Transverse colon (tissue), 4 donors: ENCODE results near the gene TUT1. TPM values are rescaled to one million over a fixed set of nuclear protein-coding genes. Genes with fewer than 3 reads are reported as not detected.

Experiments
- DNase-seq: peaks from one replicate; pipeline ENCODE4 v3.0.0-alpha.2; 2019
- H3K27ac ChIP-seq, 4 donors: fragments of 200-600 bp; sonication (generic); 2 replicates each; pipeline ENCODE4 v1.5.1; 2016 to 2018; ENCODE audit warnings: inconsistent platforms in 4 of 4
- H3K27me3 ChIP-seq: fragments of 200-600 bp; sonication (generic); 2 replicates; pipeline ENCODE4 v1.5.1; 2017; ENCODE audit warnings: inconsistent platforms
- H3K36me3 ChIP-seq, 4 donors: fragments of 200-600 bp; sonication (generic); 2 replicates each; pipeline ENCODE4 v1.5.1; 2017 to 2019; ENCODE audit warnings: inconsistent platforms in 4 of 4
- H3K4me1 ChIP-seq, 4 donors: fragments of 200-600 bp; sonication (generic); 2 replicates each; pipeline ENCODE4 v1.5.1; 2017 to 2020; ENCODE audit warnings: inconsistent platforms in 4 of 4
- H3K4me3 ChIP-seq, 4 donors: fragments of 200-600 bp; sonication (generic); 1 replicate in 1 of 4; 2 replicates in 3 of 4; pipeline versions ENCODE4 v1.5.1 to v1.6.1; 2017 to 2019; ENCODE audit warnings: inconsistent platforms in 4 of 4
- H3K9me3 ChIP-seq, 2 donors: fragments of 200-600 bp; sonication (generic); 2 replicates each; pipeline ENCODE4 v1.5.1; 2017 to 2019; ENCODE audit warnings: inconsistent platforms in 2 of 2
- CTCF ChIP-seq, 5 experiments: fragments of 200-600 bp in 3 of 5; fragments of 450-650 bp in 2 of 5; sonication (generic) in 3 of 5; IDR thresholded peaks; 1 replicate in 2 of 5; 2 replicates in 3 of 5; pipeline ENCODE4 v1.5.1; 2016 to 2017; ENCODE audit warnings: antibody characterized with exemption in 5 of 5, inconsistent platforms in 3 of 5, mild to moderate bottlenecking in 2 of 5, moderate library complexity in 1 of 5
- EP300 ChIP-seq: sonication (generic); formaldehyde crosslinking; IDR thresholded peaks from one replicate; pipeline ENCODE4 v1.6.1; 2017; ENCODE audit warnings: antibody characterized with exemption, low read depth
- POLR2A ChIP-seq: fragments of 450-650 bp; IDR thresholded peaks from one replicate; pipeline ENCODE4 v1.6.1; 2016; ENCODE audit warnings: antibody characterized with exemption, mild to moderate bottlenecking, moderate library complexity
- POLR2AphosphoS5 ChIP-seq, 3 donors: sonication (generic); formaldehyde crosslinking; IDR thresholded peaks; one replicate each; pipeline ENCODE4 v1.6.1; 2016; ENCODE audit warnings: antibody characterized with exemption in 3 of 3
- WGBS, 2 donors: methylation state at CpG; one replicate each; pipeline ENCODE4 v1.1.5; 2018; ENCODE audit warnings: low coverage in 1 of 2; 5-methylcytosine and 5-hydroxymethylcytosine counted together
- in situ Hi-C, 4 donors: fragments of 200-750 bp; cut with MboI; loops; one replicate each; pipeline versions ENCODE4 v1.15.0 to v1.15.1; 2017; ENCODE audit warnings: low sequenced_read_pairs in 3 of 4, low pct_ligation_motif_present in 1 of 4, low pct_unique_long_range_greater_than_20kb in 1 of 4
- intact Hi-C: fragments of 100-400 bp; cut with DNase I; formaldehyde crosslinking; loops from one replicate; pipeline ENCODE4 v1.15.1; 2023; ENCODE audit warnings: low total_unique reads
- total RNA-seq, 4 donors: library from RNA; depleted of rRNA; stranded (reverse); fragments of >200 nt; gene quantifications; one replicate each; pipeline ENCODE4 v1.1.0, GENCODE V29; 2016

The TUT1 gene
- total RNA-seq, 4 donors from 2014 or later: 6.0 to 12.4 (median 9.8) TPM

- peak overlapping the region; percentile 67 to 86 (median 82) for H3K4me3 ChIP-seq
- WGBS, 2 donors: 0% methylated on average over 8 to 34 of the region's 34 CpGs
- no peaks in the 10 kb centered on the region for H3K9me3 ChIP-seq
- H3K27me3 ChIP-seq: no peaks in the 10 kb centered on the region
- DNase-seq: peak; percentile 56
- intact Hi-C loops: no loop called here
- H3K36me3 ChIP-seq: no peaks in the 10 kb centered on the region
- peak overlapping the region; percentile 93 to 97 (median 95) for H3K27ac ChIP-seq
- in situ Hi-C loops: no loop called here
- TF ChIP-seq POLR2A: peak; percentile 5
- no peak for TF ChIP-seq EP300
- peak in 1 of 5 experiments; percentile 25 for TF ChIP-seq CTCF (IDR thresholded peaks at IDR 0.05)
- no peak for TF ChIP-seq POLR2AphosphoS5 (IDR thresholded peaks at IDR 0.05)
- H3K4me1 ChIP-seq: peaks cover 16 to 24% (median 19%) of the 10 kb centered on the region in 4 donors
Observed at GRCh38 chr11:62611705-62612365, 20.5 kb upstream of the TUT1 start.

- 68 to 80% methylated on average over 1 to 28 of the region's 28 CpGs for WGBS, 2 donors
- H3K27ac ChIP-seq: peak overlapping the region; percentile 93 to 97 (median 95)
- intact Hi-C loops: no loop called here
- no peaks in the 10 kb centered on the region for H3K9me3 ChIP-seq
- H3K4me3 ChIP-seq: peak overlapping the region; percentile 67 to 86 (median 82)
- H3K36me3 ChIP-seq: no peaks in the 10 kb centered on the region
- TF ChIP-seq EP300 (no peak), POLR2AphosphoS5 (IDR thresholded peaks at IDR 0.05) (no peak), POLR2A (no peak), CTCF (IDR thresholded peaks at IDR 0.05) (no peak)
- peaks cover 16 to 24% (median 20%) of the 10 kb centered on the region in 4 donors for H3K4me1 ChIP-seq
- in situ Hi-C loops: no loop called here
- H3K27me3 ChIP-seq: no peaks in the 10 kb centered on the region
- no peak for DNase-seq
Observed at GRCh38 chr11:62610814-62611704, 19.7 kb upstream of the TUT1 start.

GRCh38 chr11:62610403-62610802 lies 19.1 kb upstream of the TUT1 start:
- DNase-seq: no peak
- Histone ChIP-seq H3K9me3 (no peaks in the 10 kb centered on the region), H3K27me3 (no peaks in the 10 kb centered on the region), H3K36me3 (no peaks in the 10 kb centered on the region), H3K4me1 (peaks cover 16 to 24% (median 20%) of the 10 kb centered on the region in 4 donors), H3K4me3 (no peak overlapping the region), H3K27ac (no peak overlapping the region)
- in situ Hi-C loops: no loop called here
- WGBS, 2 donors: 75 to 94% methylated on average over 3 to 6 of the region's 6 CpGs
- intact Hi-C loops: no loop called here
- TF ChIP-seq POLR2AphosphoS5 (IDR thresholded peaks at IDR 0.05) (no peak), CTCF (IDR thresholded peaks at IDR 0.05) (no peak), EP300 (no peak), POLR2A (no peak)

GRCh38 chr11:62608776-62609175 lies 17.5 kb upstream of the TUT1 start:
- peaks cover 16 to 28% (median 20%) of the 10 kb centered on the region in 4 donors for H3K4me1 ChIP-seq
- intact Hi-C loops (no loop called here), in situ Hi-C loops (no loop called here)
- no peaks in the 10 kb centered on the region for H3K36me3 ChIP-seq
- TF ChIP-seq CTCF (IDR thresholded peaks at IDR 0.05) (no peak), POLR2AphosphoS5 (IDR thresholded peaks at IDR 0.05) (no peak), POLR2A (no peak), EP300 (no peak)
- no peak for DNase-seq
- 88% methylated on average over 12 of the region's 12 CpGs; no CpG with 5 or more reads in 1 of the 2 donors for WGBS, 2 donors
- H3K27ac ChIP-seq: no peak overlapping the region
- H3K4me3 ChIP-seq: no peak overlapping the region
- H3K27me3 ChIP-seq: no peaks in the 10 kb centered on the region
- no peaks in the 10 kb centered on the region for H3K9me3 ChIP-seq
